Osteoblast (primary cell): Measurements from ENCODE around the gene MT3. TPM values are rescaled to one million over a fixed set of nuclear protein-coding genes. Genes with fewer than 3 reads are reported as not detected.

ENCODE experiments used
- DNase-seq: peaks from one replicate; pipeline ENCODE4 v3.0.0; 2011; ENCODE audit warnings: low spot score, mixed read lengths; ENCODE audit not compliant: insufficient read length; ENCODE audit errors: missing footprints
- H2AFZ ChIP-seq: 2 replicates; pipeline ENCODE4 v1.6.0; 2011; ENCODE audit warnings: mild to moderate bottlenecking, low read length
- H3K27ac ChIP-seq: 2 replicates; pipeline ENCODE4 v1.5.1; 2011; ENCODE audit warnings: mild to moderate bottlenecking, low read depth, low read length, moderate library complexity
- H3K27me3 ChIP-seq: 2 replicates; pipeline ENCODE4 v1.6.0; 2012; ENCODE audit warnings: mild to moderate bottlenecking, control low read depth, inconsistent platforms, low read length, moderate library complexity; ENCODE audit not compliant: insufficient read depth
- H3K36me3 ChIP-seq: 2 replicates; pipeline ENCODE4 v1.5.1; 2011; ENCODE audit warnings: mild to moderate bottlenecking, low read length, control low read depth, moderate library complexity; ENCODE audit not compliant: insufficient read depth
- H3K4me1 ChIP-seq: 2 replicates; pipeline ENCODE4 v1.5.1; 2011; ENCODE audit warnings: mild to moderate bottlenecking, low read length, control low read depth, moderate library complexity; ENCODE audit not compliant: insufficient read depth
- H3K4me2 ChIP-seq: 2 replicates; pipeline ENCODE4 v1.6.0; 2011; ENCODE audit warnings: mild to moderate bottlenecking, low read length; ENCODE audit not compliant: insufficient read depth
- H3K4me3 ChIP-seq: fragments of 200-600 bp; sonication (generic); 3 replicates; pipeline ENCODE4 v1.5.1; 2012; ENCODE audit warnings: mild to moderate bottlenecking, low read length, inconsistent platforms; ENCODE audit not compliant: insufficient read depth
- H3K79me2 ChIP-seq: 2 replicates; pipeline ENCODE4 v1.6.0; 2012; ENCODE audit warnings: mild to moderate bottlenecking, low read length, control low read depth, inconsistent platforms; ENCODE audit not compliant: insufficient read depth
- H3K9me3 ChIP-seq: 2 replicates; pipeline ENCODE4 v1.5.1; 2011; ENCODE audit warnings: low read depth, low read length, control low read depth
- H4K20me1 ChIP-seq: 2 replicates; pipeline ENCODE4 v1.6.0; 2012; ENCODE audit warnings: mild to moderate bottlenecking, low read length, control low read depth; ENCODE audit not compliant: insufficient read depth
- CTCF ChIP-seq: IDR thresholded peaks from 2 replicates; pipeline ENCODE4 v1.5.1; 2011; ENCODE audit warnings: mild to moderate bottlenecking, low read depth, low read length, moderate library complexity; ENCODE audit errors: extremely low read depth
- total RNA-seq: library from RNA; depleted of rRNA; stranded (reverse); fragments of >200 nt; gene quantifications from 2 replicates; pipeline ENCODE4 v1.2.3, GENCODE V29; 2012

The MT3 gene
- total RNA-seq, 1 donor = not detected

GRCh38 chr16:56571525-56571924 lies 17.8 kb upstream of the MT3 start:
- Histone ChIP-seq H3K4me1 (no peaks in the 10 kb centered on the region), H3K36me3 (no peaks in the 10 kb centered on the region), H2AFZ (no peak overlapping the region), H3K79me2 (no peaks in the 10 kb centered on the region), H3K27ac (no peak overlapping the region), H3K27me3 (peaks cover 11% of the 10 kb centered on the region), H3K4me3 (no peak overlapping the region), H3K9me3 (no peaks in the 10 kb centered on the region), H3K4me2 (no peak overlapping the region), H4K20me1 (no peaks in the 10 kb centered on the region)
- no peak for DNase-seq
- TF ChIP-seq CTCF = no peak

GRCh38 chr16:56574625-56575024 lies 14.7 kb upstream of the MT3 start:
- Histone ChIP-seq H3K36me3 (no peaks in the 10 kb centered on the region), H3K9me3 (no peaks in the 10 kb centered on the region), H3K27me3 (peaks cover 11% of the 10 kb centered on the region), H3K4me2 (no peak overlapping the region), H4K20me1 (no peaks in the 10 kb centered on the region), H3K4me3 (no peak overlapping the region), H3K79me2 (no peaks in the 10 kb centered on the region), H2AFZ (no peak overlapping the region), H3K27ac (no peak overlapping the region), H3K4me1 (no peaks in the 10 kb centered on the region)
- TF ChIP-seq CTCF = no peak
- DNase-seq = no peak

- no peak overlapping the region for H3K27ac ChIP-seq
- no peak overlapping the region for H2AFZ ChIP-seq
- peak; percentile 74 for TF ChIP-seq CTCF
- no peaks in the 10 kb centered on the region for H3K79me2 ChIP-seq
- peaks cover 4% of the 10 kb centered on the region for H3K27me3 ChIP-seq
- no peaks in the 10 kb centered on the region for H3K36me3 ChIP-seq
- no peaks in the 10 kb centered on the region for H4K20me1 ChIP-seq
- no peak overlapping the region for H3K4me3 ChIP-seq
- no peaks in the 10 kb centered on the region for H3K9me3 ChIP-seq
- no peak overlapping the region for H3K4me2 ChIP-seq
- no peaks in the 10 kb centered on the region for H3K4me1 ChIP-seq
- no peak for DNase-seq
Observed at GRCh38 chr16:56576585-56577299, 12.6 kb upstream of the MT3 start.

- H3K4me3 ChIP-seq = no peak overlapping the region
- no peak for DNase-seq
- H3K27ac ChIP-seq = no peak overlapping the region
- no peaks in the 10 kb centered on the region for H3K4me1 ChIP-seq
- H3K27me3 ChIP-seq = peaks cover 4% of the 10 kb centered on the region
- no peak overlapping the region for H3K4me2 ChIP-seq
- H2AFZ ChIP-seq = no peak overlapping the region
- no peaks in the 10 kb centered on the region for H4K20me1 ChIP-seq
- H3K9me3 ChIP-seq = no peaks in the 10 kb centered on the region
- no peak for TF ChIP-seq CTCF
- no peaks in the 10 kb centered on the region for H3K79me2 ChIP-seq
- H3K36me3 ChIP-seq = no peaks in the 10 kb centered on the region
Observed at GRCh38 chr16:56577300-56577625, 12.1 kb upstream of the MT3 start.
